Mesothelial cell of epicardium (in vitro differentiated cells): ENCODE measurements around the gene LTA. TPM values are rescaled to one million over a fixed set of nuclear protein-coding genes. Genes with fewer than 3 reads are reported as not detected.

Experiments
- DNase-seq, 2 experiments: peaks; one replicate each; pipeline ENCODE4 v3.0.0; 2021; ENCODE audit warnings: low spot score in 2 of 2; ENCODE audit not compliant: unreplicated experiment in 2 of 2
- H3K27ac Mint-ChIP-seq: 2 replicates; pipeline ENCODE4 v1.8.0; 2021; ENCODE audit warnings: mixed read lengths
- H3K27me3 Mint-ChIP-seq: 2 replicates; pipeline ENCODE4 v1.8.0; 2021; ENCODE audit warnings: low read depth, mixed read lengths
- H3K36me3 Mint-ChIP-seq: 2 replicates; pipeline ENCODE4 v1.8.0; 2021; ENCODE audit warnings: mixed read lengths
- H3K4me1 Mint-ChIP-seq: 2 replicates; pipeline ENCODE4 v1.8.0; 2021; ENCODE audit warnings: mixed read lengths
- H3K4me3 Mint-ChIP-seq: 2 replicates; pipeline ENCODE4 v1.8.0; 2021; ENCODE audit warnings: mild to moderate bottlenecking, moderate library complexity, mixed read lengths
- H3K9me3 Mint-ChIP-seq: 2 replicates; pipeline ENCODE4 v1.8.0; 2021; ENCODE audit warnings: mixed read lengths
- total RNA-seq: library from RNA; stranded (reverse); gene quantifications from 3 replicates; pipeline ENCODE4 v1.2.1, GENCODE V29; 2021
- TF ChIP-seq, protein P1 (sequence below): fragments of 200-600 bp; sonication (generic); IDR thresholded peaks from one replicate; pipeline ENCODE4 v1.5.0; 2021; ENCODE audit warnings: antibody characterized with exemption; ENCODE audit not compliant: unreplicated experiment

Gene LTA, protein sequence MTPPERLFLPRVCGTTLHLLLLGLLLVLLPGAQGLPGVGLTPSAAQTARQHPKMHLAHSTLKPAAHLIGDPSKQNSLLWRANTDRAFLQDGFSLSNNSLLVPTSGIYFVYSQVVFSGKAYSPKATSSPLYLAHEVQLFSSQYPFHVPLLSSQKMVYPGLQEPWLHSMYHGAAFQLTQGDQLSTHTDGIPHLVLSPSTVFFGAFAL
- 0.16 to 0.18 TPM in 2 of 3 replicates, not detected in the other for total RNA-seq

DNA sequence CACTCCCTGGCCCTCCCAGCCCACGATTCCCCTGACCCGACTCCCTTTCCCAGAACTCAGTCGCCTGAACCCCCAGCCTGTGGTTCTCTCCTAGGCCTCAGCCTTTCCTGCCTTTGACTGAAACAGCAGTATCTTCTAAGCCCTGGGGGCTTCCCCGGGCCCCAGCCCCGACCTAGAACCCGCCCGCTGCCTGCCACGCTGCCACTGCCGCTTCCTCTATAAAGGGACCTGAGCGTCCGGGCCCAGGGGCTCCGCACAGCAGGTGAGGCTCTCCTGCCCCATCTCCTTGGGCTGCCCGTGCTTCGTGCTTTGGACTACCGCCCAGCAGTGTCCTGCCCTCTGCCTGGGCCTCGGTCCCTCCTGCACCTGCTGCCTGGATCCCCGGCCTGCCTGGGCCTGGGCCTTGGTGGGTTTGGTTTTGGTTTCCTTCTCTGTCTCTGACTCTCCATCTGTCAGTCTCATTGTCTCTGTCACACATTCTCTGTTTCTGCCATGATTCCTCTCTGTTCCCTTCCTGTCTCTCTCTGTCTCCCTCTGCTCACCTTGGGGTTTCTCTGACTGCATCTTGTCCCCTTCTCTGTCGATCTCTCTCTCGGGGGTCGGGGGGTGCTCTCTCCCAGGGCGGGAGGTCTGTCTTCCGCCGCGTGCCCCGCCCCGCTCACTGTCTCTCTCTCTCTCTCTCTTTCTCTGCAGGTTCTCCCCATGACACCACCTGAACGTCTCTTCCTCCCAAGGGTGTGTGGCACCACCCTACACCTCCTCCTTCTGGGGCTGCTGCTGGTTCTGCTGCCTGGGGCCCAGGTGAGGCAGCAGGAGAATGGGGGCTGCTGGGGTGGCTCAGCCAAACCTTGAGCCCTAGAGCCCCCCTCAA lies at the start of gene LTA:
LTA (plus strand) TSS at position 249 of the 871 bp plus-strand sequence; CDS start at position 703, 454 bp downstream.
- no peaks in the 10 kb centered on the region for H3K9me3 Mint-ChIP-seq
- no peak within 1 kb of the TSS for H3K27ac Mint-ChIP-seq
- no peak for DNase-seq
- peaks cover 7% of the 10 kb centered on the region for H3K27me3 Mint-ChIP-seq
- no peak within 1 kb of the TSS for H3K4me3 Mint-ChIP-seq
- H3K4me1 Mint-ChIP-seq: peaks cover 5% of the 10 kb centered on the region
- TF ChIP-seq, protein P1, sequence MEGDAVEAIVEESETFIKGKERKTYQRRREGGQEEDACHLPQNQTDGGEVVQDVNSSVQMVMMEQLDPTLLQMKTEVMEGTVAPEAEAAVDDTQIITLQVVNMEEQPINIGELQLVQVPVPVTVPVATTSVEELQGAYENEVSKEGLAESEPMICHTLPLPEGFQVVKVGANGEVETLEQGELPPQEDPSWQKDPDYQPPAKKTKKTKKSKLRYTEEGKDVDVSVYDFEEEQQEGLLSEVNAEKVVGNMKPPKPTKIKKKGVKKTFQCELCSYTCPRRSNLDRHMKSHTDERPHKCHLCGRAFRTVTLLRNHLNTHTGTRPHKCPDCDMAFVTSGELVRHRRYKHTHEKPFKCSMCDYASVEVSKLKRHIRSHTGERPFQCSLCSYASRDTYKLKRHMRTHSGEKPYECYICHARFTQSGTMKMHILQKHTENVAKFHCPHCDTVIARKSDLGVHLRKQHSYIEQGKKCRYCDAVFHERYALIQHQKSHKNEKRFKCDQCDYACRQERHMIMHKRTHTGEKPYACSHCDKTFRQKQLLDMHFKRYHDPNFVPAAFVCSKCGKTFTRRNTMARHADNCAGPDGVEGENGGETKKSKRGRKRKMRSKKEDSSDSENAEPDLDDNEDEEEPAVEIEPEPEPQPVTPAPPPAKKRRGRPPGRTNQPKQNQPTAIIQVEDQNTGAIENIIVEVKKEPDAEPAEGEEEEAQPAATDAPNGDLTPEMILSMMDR: no peak
- no peaks in the 10 kb centered on the region for H3K36me3 Mint-ChIP-seq

DNA sequence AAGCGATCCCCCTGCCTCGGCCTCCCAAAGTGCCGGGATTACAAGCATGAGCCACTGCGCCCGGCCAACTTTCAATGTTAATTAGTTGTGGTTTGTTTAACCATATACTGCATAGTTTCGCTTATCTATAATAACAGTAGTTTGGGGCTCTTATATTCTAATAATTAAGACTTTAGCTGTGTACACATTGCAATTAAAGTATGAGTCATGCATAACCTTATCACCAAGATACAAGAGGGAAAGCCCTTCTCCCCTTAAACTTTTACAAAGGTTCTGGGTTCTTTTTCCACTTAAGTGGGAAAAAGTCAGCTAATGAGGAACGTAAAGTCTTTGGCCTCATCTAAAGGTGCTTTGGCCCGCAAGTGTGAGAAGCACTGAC lies 46.5 kb upstream of the LTA start:
- Mint-ChIP-seq H3K9me3 (no peaks in the 10 kb centered on the region), H3K27me3 (peaks cover 9% of the 10 kb centered on the region), H3K27ac (no peak overlapping the region), H3K4me3 (no peak overlapping the region), H3K4me1 (no peaks in the 10 kb centered on the region), H3K36me3 (peaks cover 7% of the 10 kb centered on the region)
- TF ChIP-seq, protein P1: no peak
- no peak for DNase-seq

DNA sequence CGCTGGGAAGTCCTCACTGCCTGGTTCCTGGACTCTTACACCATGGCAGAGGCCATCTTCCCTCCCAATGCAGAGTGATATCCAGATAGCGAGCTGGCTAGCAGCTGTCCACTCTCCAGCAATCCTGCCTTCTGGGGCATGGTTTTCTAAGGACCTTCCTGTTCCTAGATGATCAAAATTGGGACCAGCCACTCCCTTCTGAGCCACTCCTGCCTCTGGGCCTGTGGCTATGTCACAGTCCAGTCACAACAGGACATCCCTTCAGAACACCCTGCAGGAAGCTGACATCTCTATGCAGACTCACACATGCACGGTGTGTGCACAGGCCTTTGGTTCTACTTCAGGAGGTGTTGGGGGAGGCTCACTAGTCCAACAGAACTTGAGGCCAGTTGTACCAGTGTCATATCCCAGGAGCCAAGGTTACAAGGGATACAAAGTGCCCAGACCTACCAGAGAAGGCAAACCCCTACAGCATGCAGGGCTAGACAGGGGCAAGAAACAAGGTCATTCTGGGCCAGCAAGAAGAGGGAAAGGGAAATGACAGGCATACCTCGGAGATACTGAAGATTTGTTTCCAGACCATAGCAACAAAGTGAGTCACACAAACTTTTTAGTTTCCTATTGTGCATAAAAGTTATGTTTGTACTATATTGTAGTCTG lies 46.0 kb upstream of the LTA start:
- H3K4me1 Mint-ChIP-seq: no peaks in the 10 kb centered on the region
- H3K27ac Mint-ChIP-seq: no peak overlapping the region
- peaks cover 6% of the 10 kb centered on the region for H3K27me3 Mint-ChIP-seq
- no peaks in the 10 kb centered on the region for H3K9me3 Mint-ChIP-seq
- H3K4me3 Mint-ChIP-seq: no peak overlapping the region
- H3K36me3 Mint-ChIP-seq: peaks cover 11% of the 10 kb centered on the region
- TF ChIP-seq, protein P1: no peak
- DNase-seq: no peak

DNA sequence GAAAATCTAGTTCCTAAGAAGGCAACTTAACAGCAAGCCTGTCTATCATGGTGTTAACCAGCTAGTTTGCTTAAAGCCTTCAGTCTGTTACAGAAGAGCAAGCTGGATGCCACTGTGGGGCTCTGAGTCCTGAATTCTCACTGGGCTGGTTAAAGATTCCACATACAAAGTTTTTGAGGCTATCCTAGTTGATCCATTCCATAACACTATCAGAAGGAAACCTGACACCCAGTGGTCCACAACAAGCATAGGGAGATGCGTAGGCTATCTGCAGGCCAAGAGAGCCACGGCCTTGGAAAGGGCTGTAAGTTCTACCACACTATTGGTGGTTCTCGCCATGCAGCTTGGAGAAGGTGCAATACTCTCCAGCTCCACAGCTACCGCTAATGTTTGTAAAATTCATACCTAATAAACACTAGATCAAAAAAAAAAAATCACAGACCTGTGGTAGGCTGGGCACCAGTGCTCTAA lies 43.7 kb upstream of the LTA start:
- H3K27ac Mint-ChIP-seq: peak overlapping the region; percentile 61
- no peak overlapping the region for H3K4me3 Mint-ChIP-seq
- DNase-seq: no peak
- H3K9me3 Mint-ChIP-seq: no peaks in the 10 kb centered on the region
- H3K4me1 Mint-ChIP-seq: no peaks in the 10 kb centered on the region
- H3K36me3 Mint-ChIP-seq: peaks cover 23% of the 10 kb centered on the region
- TF ChIP-seq, protein P1: no peak
- no peaks in the 10 kb centered on the region for H3K27me3 Mint-ChIP-seq

DNA sequence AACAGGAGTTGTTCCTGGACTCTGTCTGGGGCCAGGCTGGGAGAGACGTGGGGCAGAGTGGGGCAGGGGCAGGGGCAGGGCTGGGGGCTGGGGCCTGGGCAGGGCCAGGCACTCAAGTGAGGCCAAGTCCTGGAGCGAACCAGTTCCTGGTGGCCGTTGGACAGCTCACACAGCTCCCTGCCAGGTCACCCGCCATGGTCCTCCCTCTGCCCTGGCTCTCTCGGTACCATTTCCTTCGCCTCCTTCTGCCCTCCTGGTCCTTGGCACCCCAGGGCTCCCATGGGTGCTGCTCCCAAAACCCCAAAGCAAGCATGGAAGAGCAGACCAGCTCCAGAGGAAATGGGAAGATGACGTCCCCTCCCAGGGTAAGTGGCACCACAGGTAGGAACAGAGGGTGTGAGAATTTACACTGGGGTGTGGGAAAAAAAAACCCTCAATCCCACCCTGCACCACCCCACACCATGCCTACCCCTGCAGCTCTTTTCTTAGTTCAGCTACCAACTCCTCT lies 43.2 kb upstream of the LTA start, which contains the start of gene MCCD1:
MCCD1 (plus strand) TSS at position 142 of the 508 bp plus-strand sequence; CDS start at position 195, 53 bp downstream.
- DNase-seq: no peak
- no peaks in the 10 kb centered on the region for H3K9me3 Mint-ChIP-seq
- no peaks in the 10 kb centered on the region for H3K4me1 Mint-ChIP-seq
- H3K4me3 Mint-ChIP-seq: no peak within 1 kb of the TSS
- no peaks in the 10 kb centered on the region for H3K27me3 Mint-ChIP-seq
- H3K27ac Mint-ChIP-seq: peak within 1 kb of the TSS; percentile 61
- TF ChIP-seq, protein P1: no peak
- peaks cover 27% of the 10 kb centered on the region for H3K36me3 Mint-ChIP-seq
